ENCODE data around the gene ANO6. TPM values are rescaled to one million over a fixed set of nuclear protein-coding genes. Genes with fewer than 3 reads are reported as not detected.
A peak's percentile ranks its signal among the peaks of the same experiment; 100 is the strongest.
"Not testable (repeated sequence)": the region's sequence is repeated elsewhere in the genome, so short reads cannot be mapped to it uniquely, and the experiment has no call there.

ANO6 gene
- total and polyA plus RNA-seq, 8 donors = 58.0 to 79.7 (median 66.1) TPM

DNA sequence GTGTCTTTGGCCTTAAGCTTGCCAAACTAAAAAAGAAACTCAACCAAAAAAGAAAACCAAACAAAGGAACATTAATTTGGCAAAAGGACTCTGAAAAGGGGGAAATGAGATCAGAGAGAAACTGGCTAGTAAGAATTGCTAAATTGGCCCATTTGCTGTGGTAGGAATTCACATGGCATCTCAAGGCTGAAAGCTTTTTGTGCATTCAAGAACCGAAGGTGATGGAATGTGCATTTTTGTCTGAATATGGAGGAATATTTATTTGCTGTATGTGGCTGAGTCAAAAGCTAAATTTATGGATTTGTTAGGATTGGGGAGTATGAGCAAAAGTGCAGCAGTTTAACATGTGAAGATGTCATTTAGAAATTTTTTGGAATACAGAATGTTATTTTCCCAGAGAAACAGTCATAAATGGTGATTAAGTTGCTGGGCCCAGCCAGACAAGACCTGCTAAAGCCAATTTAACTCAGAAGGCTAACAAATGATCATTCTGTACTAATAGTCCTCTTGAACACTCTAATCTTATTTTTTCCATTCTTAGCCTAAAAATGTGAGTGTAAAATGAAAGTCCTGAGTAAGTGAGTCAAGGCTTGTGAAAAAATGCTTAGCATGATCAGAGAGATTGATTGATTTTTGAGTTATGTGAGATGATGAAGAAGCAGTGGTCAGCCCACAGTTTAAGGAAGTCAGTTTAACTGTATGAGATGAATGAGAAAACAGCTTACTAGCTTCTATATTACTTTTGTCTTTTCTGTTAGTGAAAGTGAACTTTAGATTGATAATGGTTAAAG, 94.1 kb downstream of the ANO6 start:
- Histone ChIP-seq H3K9me3 (no peaks in the 10 kb centered on the region), H3K27me3 (no peaks in the 10 kb centered on the region), H3K36me3 (peaks cover 0 to 5% of the 10 kb centered on the region in 2 donors), H3K4me3 (no peak overlapping the region), H3K27ac (peak overlapping the region; percentile 16 to 62), H3K4me1 (peaks cover 0 to 11% of the 10 kb centered on the region in 2 donors)
- TF ChIP-seq, protein P1, sequence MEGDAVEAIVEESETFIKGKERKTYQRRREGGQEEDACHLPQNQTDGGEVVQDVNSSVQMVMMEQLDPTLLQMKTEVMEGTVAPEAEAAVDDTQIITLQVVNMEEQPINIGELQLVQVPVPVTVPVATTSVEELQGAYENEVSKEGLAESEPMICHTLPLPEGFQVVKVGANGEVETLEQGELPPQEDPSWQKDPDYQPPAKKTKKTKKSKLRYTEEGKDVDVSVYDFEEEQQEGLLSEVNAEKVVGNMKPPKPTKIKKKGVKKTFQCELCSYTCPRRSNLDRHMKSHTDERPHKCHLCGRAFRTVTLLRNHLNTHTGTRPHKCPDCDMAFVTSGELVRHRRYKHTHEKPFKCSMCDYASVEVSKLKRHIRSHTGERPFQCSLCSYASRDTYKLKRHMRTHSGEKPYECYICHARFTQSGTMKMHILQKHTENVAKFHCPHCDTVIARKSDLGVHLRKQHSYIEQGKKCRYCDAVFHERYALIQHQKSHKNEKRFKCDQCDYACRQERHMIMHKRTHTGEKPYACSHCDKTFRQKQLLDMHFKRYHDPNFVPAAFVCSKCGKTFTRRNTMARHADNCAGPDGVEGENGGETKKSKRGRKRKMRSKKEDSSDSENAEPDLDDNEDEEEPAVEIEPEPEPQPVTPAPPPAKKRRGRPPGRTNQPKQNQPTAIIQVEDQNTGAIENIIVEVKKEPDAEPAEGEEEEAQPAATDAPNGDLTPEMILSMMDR (IDR thresholded peaks at IDR 0.05) = no peak
- DNase-seq = no peak
- intact Hi-C loops (cut with DNase I) = no loop called here
- ATAC-seq = peak; percentile 19

DNA sequence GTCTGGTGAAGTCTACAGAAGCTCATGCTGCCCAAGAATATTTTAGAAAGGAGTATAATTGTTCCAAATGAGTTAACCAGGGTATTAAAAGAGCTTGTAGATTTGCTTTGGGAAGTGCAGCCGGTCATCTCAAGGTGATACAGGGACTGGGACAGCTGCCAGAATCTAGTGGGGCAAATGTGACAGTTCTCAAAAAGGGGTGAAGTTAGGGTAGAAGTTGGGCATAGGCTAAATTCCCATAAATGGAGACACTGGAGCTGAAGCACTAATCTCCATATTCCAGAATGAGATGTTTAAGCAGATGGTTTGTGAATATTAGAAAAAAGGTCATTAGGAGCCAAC, 94.7 kb downstream of the ANO6 start:
- no peaks in the 10 kb centered on the region for H3K27me3 ChIP-seq
- peaks cover 0 to 11% of the 10 kb centered on the region in 2 donors for H3K36me3 ChIP-seq
- peaks cover 0 to 11% of the 10 kb centered on the region in 2 donors for H3K4me1 ChIP-seq
- DNase-seq (no peak), ATAC-seq (no peak)
- H3K4me3 ChIP-seq = no peak overlapping the region
- H3K9me3 ChIP-seq = no peaks in the 10 kb centered on the region
- intact Hi-C loops (cut with DNase I) = no loop called here
- TF ChIP-seq, protein P1 (IDR thresholded peaks at IDR 0.05) = no peak
- peak overlapping the region; percentile 16 to 62 for H3K27ac ChIP-seq

DNA sequence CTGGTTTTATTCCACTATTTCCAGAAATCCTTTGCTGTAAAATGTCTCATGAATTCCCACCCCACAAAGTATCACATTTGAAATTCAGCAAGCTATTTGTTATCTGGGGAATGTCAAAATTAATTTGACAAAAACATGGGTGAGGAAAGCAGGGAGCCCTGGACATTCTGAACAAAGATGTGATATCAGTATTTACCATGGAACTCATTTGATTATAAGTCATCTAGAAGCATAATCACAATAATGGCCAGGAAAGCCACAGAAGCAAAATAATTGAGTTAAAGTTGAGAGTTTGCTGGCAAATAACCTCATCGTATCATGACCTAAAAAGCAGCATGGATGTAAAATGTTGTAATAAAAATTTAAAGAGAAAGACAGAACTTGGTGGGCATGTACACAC, 96.1 kb downstream of the ANO6 start:
- TF ChIP-seq, protein P1 (IDR thresholded peaks at IDR 0.05) = no peak
- DNase-seq (no peak), ATAC-seq (no peak)
- H3K4me3 ChIP-seq = no peak overlapping the region
- H3K4me1 ChIP-seq = peaks cover 0 to 11% of the 10 kb centered on the region in 2 donors
- peaks cover 0 to 20% of the 10 kb centered on the region in 2 donors for H3K36me3 ChIP-seq
- no peaks in the 10 kb centered on the region for H3K9me3 ChIP-seq
- no peak overlapping the region for H3K27ac ChIP-seq
- intact Hi-C loops (cut with DNase I) = no loop called here
- no peaks in the 10 kb centered on the region for H3K27me3 ChIP-seq

DNA sequence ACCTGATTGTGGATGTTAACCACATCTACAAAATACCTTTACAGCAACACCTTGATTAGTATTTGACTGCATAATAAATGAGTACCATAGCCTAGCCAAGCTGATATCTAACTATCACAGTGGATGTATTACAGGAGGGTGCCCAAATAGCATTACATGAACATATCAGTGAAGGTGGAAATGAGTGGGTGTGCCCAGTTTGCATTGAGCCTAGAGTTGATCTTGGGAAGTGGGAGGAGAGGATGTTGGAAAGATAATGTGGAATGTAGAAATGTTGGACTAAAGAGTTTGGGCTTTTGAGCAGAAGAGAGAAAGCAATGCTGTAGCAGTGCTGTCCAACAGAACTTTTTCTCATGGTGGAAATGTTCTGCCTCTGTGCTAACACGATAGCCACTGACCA, 98.9 kb downstream of the ANO6 start:
- DNase-seq (no peak), ATAC-seq (no peak)
- H3K27ac ChIP-seq = no peak overlapping the region
- no peaks in the 10 kb centered on the region for H3K9me3 ChIP-seq
- TF ChIP-seq, protein P1 (IDR thresholded peaks at IDR 0.05) = no peak
- no peaks in the 10 kb centered on the region for H3K27me3 ChIP-seq
- peaks cover 0 to 7% of the 10 kb centered on the region in 2 donors for H3K4me1 ChIP-seq
- H3K36me3 ChIP-seq = peaks cover 0 to 20% of the 10 kb centered on the region in 2 donors
- H3K4me3 ChIP-seq = no peak overlapping the region
- intact Hi-C loops (cut with DNase I) = no loop called here

DNA sequence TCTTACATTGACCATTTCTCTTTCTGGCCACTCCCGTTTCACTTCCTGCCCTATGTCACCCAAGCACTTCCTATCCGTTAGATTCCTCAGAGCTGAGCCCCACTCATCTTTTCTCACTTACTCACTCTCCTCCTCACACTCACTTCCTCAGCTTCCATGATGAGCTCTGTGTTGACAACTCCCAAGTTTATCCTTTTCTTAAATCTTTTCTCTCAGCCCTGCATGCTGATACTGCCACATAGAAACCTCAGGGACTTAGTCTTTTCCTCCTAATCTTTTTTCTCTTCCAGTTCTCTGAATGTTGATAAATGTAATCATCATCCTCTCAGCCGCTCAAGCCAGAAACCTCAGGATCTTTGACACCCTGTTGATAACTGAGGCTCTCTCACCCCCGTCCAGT, 99.6 kb downstream of the ANO6 start:
- DNase-seq (no peak), ATAC-seq (no peak)
- H3K9me3 ChIP-seq = no peaks in the 10 kb centered on the region
- no peak overlapping the region for H3K27ac ChIP-seq
- intact Hi-C loops (cut with DNase I) = no loop called here
- H3K4me1 ChIP-seq = peaks cover 0 to 2% of the 10 kb centered on the region in 2 donors
- H3K36me3 ChIP-seq = peaks cover 0 to 20% of the 10 kb centered on the region in 2 donors
- TF ChIP-seq, protein P1 (IDR thresholded peaks at IDR 0.05) = no peak
- H3K27me3 ChIP-seq = no peaks in the 10 kb centered on the region
- H3K4me3 ChIP-seq = no peak overlapping the region

DNA sequence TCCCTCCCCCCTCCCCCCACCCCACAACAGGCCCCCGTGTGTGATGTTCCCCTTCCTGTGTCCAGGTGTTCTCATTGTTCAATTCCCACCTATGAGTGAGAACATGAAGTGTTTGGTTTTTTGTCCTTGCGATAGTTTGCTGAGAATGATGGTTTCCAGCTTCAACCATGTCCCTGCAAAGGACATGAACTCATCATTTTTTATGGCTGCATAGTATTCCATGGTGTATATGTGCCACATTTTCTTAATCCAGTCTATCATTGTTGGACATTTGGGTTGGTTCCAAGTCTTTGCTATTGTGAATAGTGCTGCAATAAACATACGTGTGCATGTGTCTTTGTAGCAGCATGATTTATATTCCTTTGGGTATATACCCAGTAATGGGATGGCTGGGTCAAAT, 101.4 kb downstream of the ANO6 start:
- H3K27me3 ChIP-seq; H3K4me3 ChIP-seq; intact Hi-C loops (cut with DNase I); H3K4me1 ChIP-seq; H3K9me3 ChIP-seq; ATAC-seq; H3K27ac ChIP-seq; DNase-seq: not testable (repeated sequence)
- peaks cover 0 to 20% of the 10 kb centered on the region in 2 donors for H3K36me3 ChIP-seq
